Upper lobe of left lung (tissue), 6 donors: Measurements from ENCODE around the gene ATG3. TPM values are rescaled to one million over a fixed set of nuclear protein-coding genes. Genes with fewer than 3 reads are reported as not detected.

ENCODE experiments used
- ATAC-seq, 2 donors: fragments of 200-7000 bp; cut with Tn5 transposase; one replicate each; pipeline ENCODE4 v1.9.1; 2022; ENCODE audit warnings: mild to moderate bottlenecking in 2 of 2, moderate library complexity in 2 of 2; ENCODE audit not compliant: low FRiP score in 2 of 2
- DNase-seq, 2 donors: peaks; one replicate each; pipeline ENCODE4 v3.0.0-alpha.2; 2019 to 2020
- H3K27ac ChIP-seq, 4 donors: fragments of 200-600 bp; sonication (generic); one replicate each; pipeline ENCODE4 v1.5.1; 2016 to 2019
- H3K27me3 ChIP-seq, 4 donors: fragments of 200-600 bp; sonication (generic); one replicate each; pipeline ENCODE4 v1.5.1; 2017 to 2019
- H3K36me3 ChIP-seq, 4 donors: fragments of 200-600 bp; sonication (generic); one replicate each; pipeline ENCODE4 v1.5.1; 2016 to 2019
- H3K4me1 ChIP-seq, 4 donors: fragments of 200-600 bp; sonication (generic); one replicate each; pipeline ENCODE4 v1.5.1; 2018 to 2019
- H3K4me3 ChIP-seq, 4 donors: fragments of 200-600 bp; sonication (generic); one replicate each; pipeline ENCODE4 v1.5.1; 2017 to 2019; ENCODE audit warnings: mild to moderate bottlenecking in 2 of 4, moderate library complexity in 1 of 4
- H3K9me3 ChIP-seq, 4 donors: fragments of 200-600 bp; sonication (generic); one replicate each; pipeline ENCODE4 v1.5.1; 2018 to 2019
- CTCF ChIP-seq, 6 experiments: fragments of 450-650 bp in 4 of 6; fragments of 200-600 bp in 2 of 6; sonication (generic) in 2 of 6; IDR thresholded peaks; one replicate each; pipeline ENCODE4 v1.5.1; 2016 to 2019; ENCODE audit warnings: antibody characterized with exemption in 6 of 6
- EP300 ChIP-seq, 4 donors: sonication (generic); formaldehyde crosslinking; IDR thresholded peaks; one replicate each; pipeline ENCODE4 v1.5.1; 2017; ENCODE audit warnings: antibody characterized with exemption in 4 of 4, control low read depth in 2 of 4
- POLR2A ChIP-seq, 4 donors: fragments of 450-650 bp; IDR thresholded peaks; one replicate each; pipeline ENCODE4 v1.5.1; 2016 to 2017; ENCODE audit warnings: antibody characterized with exemption in 4 of 4, mild to moderate bottlenecking in 2 of 4
- POLR2AphosphoS5 ChIP-seq, 2 donors: sonication (generic); formaldehyde crosslinking; IDR thresholded peaks; one replicate each; pipeline ENCODE4 v1.5.1; 2017; ENCODE audit warnings: antibody characterized with exemption in 2 of 2
- WGBS, 2 donors: methylation state at CpG; one replicate each; pipeline ENCODE4 v1.1.5; 2017 to 2018; 5-methylcytosine and 5-hydroxymethylcytosine counted together
- total RNA-seq, 6 donors: library from RNA; depleted of rRNA in 4 of 6; stranded (reverse); fragments of >200 nt in 4 of 6; gene quantifications; one replicate each; pipeline versions ENCODE4 v1.1.0 to v1.2.1, GENCODE V29; 2016 to 2021
- donor health status: DM: no; HTN: no; CAD: no; lungs with moderate emphysema.
- donor health status: DM: no; HTN: yes; CAD: no; lungs with severe emphysema.

Gene ATG3
- total RNA-seq, 6 donors from 2014 or later, result 24.9 to 73.0 (median 57.5) TPM

GRCh38 chr3:112594856-112595255 is 33.1 kb upstream of the ATG3 start:
- ATAC-seq (no peak), DNase-seq (no peak)
- Histone ChIP-seq H3K4me1 (no peaks in the 10 kb centered on the region), H3K27me3 (no peaks in the 10 kb centered on the region), H3K4me3 (no peak overlapping the region), H3K9me3 (no peaks in the 10 kb centered on the region), H3K27ac (no peak overlapping the region), H3K36me3 (peaks cover 0 to 46% (median 0%) of the 10 kb centered on the region in 4 donors)
- WGBS, 2 donors, result 81 to 97% methylated on average over 2 of the region's 2 CpGs
- no peak for TF ChIP-seq POLR2A (IDR thresholded peaks at IDR 0.05)
- no peak for TF ChIP-seq CTCF (IDR thresholded peaks at IDR 0.05)
- no peak for TF ChIP-seq POLR2AphosphoS5 (IDR thresholded peaks at IDR 0.05)

GRCh38 chr3:112593258-112593657 is 31.5 kb upstream of the ATG3 start:
- Histone ChIP-seq H3K4me3 (no peak overlapping the region), H3K27ac (no peak overlapping the region), H3K27me3 (no peaks in the 10 kb centered on the region), H3K36me3 (peaks cover 0 to 56% (median 0%) of the 10 kb centered on the region in 4 donors), H3K9me3 (no peaks in the 10 kb centered on the region), H3K4me1 (no peaks in the 10 kb centered on the region)
- ATAC-seq (no peak), DNase-seq (no peak)
- TF ChIP-seq POLR2AphosphoS5 (IDR thresholded peaks at IDR 0.05) (no peak), EP300 (IDR thresholded peaks at IDR 0.05) (no peak), POLR2A (IDR thresholded peaks at IDR 0.05) (no peak), CTCF (IDR thresholded peaks at IDR 0.05) (no peak)

- H3K27ac ChIP-seq, result no peak overlapping the region
- ATAC-seq (no peak), DNase-seq (no peak)
- H3K9me3 ChIP-seq, result no peaks in the 10 kb centered on the region
- H3K4me3 ChIP-seq, result no peak overlapping the region
- TF ChIP-seq EP300 (IDR thresholded peaks at IDR 0.05), result no peak
- no peak for TF ChIP-seq POLR2AphosphoS5 (IDR thresholded peaks at IDR 0.05)
- TF ChIP-seq POLR2A (IDR thresholded peaks at IDR 0.05), result no peak
- no peak for TF ChIP-seq CTCF (IDR thresholded peaks at IDR 0.05)
- H3K4me1 ChIP-seq, result no peaks in the 10 kb centered on the region
- peaks cover 10 to 81% (median 26%) of the 10 kb centered on the region in 4 donors for H3K36me3 ChIP-seq
- H3K27me3 ChIP-seq, result no peaks in the 10 kb centered on the region
- 92 to 98% methylated on average over 1 of the region's 1 CpG for WGBS, 2 donors
These were observed 25.6 kb upstream of the ATG3 start for GRCh38 chr3:112587336-112587735.

- ATAC-seq, result peak in 1 of 2 donors; percentile 14
- peaks cover 13 to 89% (median 34%) of the 10 kb centered on the region in 4 donors for H3K36me3 ChIP-seq
These were observed 24.0 kb upstream of the ATG3 start for GRCh38 chr3:112585782-112586181.

More at GRCh38 chr3:112585782-112586181, 24.0 kb upstream of the ATG3 start:
- H3K4me1 ChIP-seq, result no peaks in the 10 kb centered on the region
- TF ChIP-seq POLR2A (IDR thresholded peaks at IDR 0.05) (no peak), POLR2AphosphoS5 (IDR thresholded peaks at IDR 0.05) (no peak), EP300 (IDR thresholded peaks at IDR 0.05) (no peak), CTCF (IDR thresholded peaks at IDR 0.05) (no peak)
- no peaks in the 10 kb centered on the region for H3K27me3 ChIP-seq
- no peaks in the 10 kb centered on the region for H3K9me3 ChIP-seq
- no peak overlapping the region for H3K27ac ChIP-seq
- no peak overlapping the region for H3K4me3 ChIP-seq
- no peak for DNase-seq
